Stimulated activated CD8-positive, alpha-beta memory T cell treated with anti-CD3 and anti-CD28 coated beads, Interleukin-15, amount 100 ng/mL, for 48 hours (primary cell): ENCODE data around the gene PBX4.

Experiments
- DNase-seq, 2 donors: peaks; one replicate each; pipeline ENCODE4 v3.0.0-alpha.2; 2020; ENCODE audit warnings: low read depth in 2 of 2

The PBX4 gene

GRCh38 chr19:19649580-19649995 lies 31.1 kb upstream of the PBX4 start:
- no peak for DNase-seq

- no peak for DNase-seq
These were observed 30.7 kb upstream of the PBX4 start for GRCh38 chr19:19649155-19649554.

- no peak for DNase-seq
These were observed 28.7 kb upstream of the PBX4 start for GRCh38 chr19:19647037-19647835.

GRCh38 chr19:19645233-19645870 lies 26.9 kb upstream of the PBX4 start:
- no peak for DNase-seq

- no peak for DNase-seq
These were observed 25.5 kb upstream of the PBX4 start for GRCh38 chr19:19644054-19644388.

GRCh38 chr19:19643158-19644053 lies 24.9 kb upstream of the PBX4 start, which contains the start of gene GMIP:
GMIP (minus strand) TSS chr19:19643657; CDS start chr19:19643529, 128 bp downstream.
- DNase-seq = peak; percentile 75

- peak; percentile 38 to 41 for DNase-seq
These were observed 24.1 kb upstream of the PBX4 start for GRCh38 chr19:19642506-19643157.

- no peak for DNase-seq
These were observed 19.2 kb upstream of the PBX4 start for GRCh38 chr19:19637523-19638251.

GRCh38 chr19:19637186-19637522 lies 18.7 kb upstream of the PBX4 start:
- DNase-seq = no peak

- DNase-seq = no peak
These were observed 18.2 kb upstream of the PBX4 start for GRCh38 chr19:19636573-19637185.

- no peak for DNase-seq
These were observed 16.8 kb upstream of the PBX4 start for GRCh38 chr19:19635313-19635702.

- no peak for DNase-seq
These were observed 16.2 kb upstream of the PBX4 start for GRCh38 chr19:19634516-19635312.

- no peak for DNase-seq
These were observed 15.4 kb upstream of the PBX4 start for GRCh38 chr19:19633711-19634515.

- DNase-seq = no peak
These were observed 14.2 kb upstream of the PBX4 start for GRCh38 chr19:19632661-19633060.

GRCh38 chr19:19631346-19631745 lies 12.9 kb upstream of the PBX4 start:
- no peak for DNase-seq

- no peak for DNase-seq
These were observed 11.9 kb upstream of the PBX4 start for GRCh38 chr19:19630426-19630825.

- no peak for DNase-seq
These were observed 11.6 kb upstream of the PBX4 start for GRCh38 chr19:19630062-19630414.

GRCh38 chr19:19628501-19629134 lies 10.1 kb upstream of the PBX4 start:
- DNase-seq = peak in 1 of 2 donors; percentile 37
